ENCODE data around the gene MMP1. TPM values are rescaled to one million over a fixed set of nuclear protein-coding genes. Genes with fewer than 3 reads are reported as not detected.

The MMP1 gene
- total and polyA plus RNA-seq, 4 donors: 0.06 to 0.09 TPM; not detected in 2

DNA sequence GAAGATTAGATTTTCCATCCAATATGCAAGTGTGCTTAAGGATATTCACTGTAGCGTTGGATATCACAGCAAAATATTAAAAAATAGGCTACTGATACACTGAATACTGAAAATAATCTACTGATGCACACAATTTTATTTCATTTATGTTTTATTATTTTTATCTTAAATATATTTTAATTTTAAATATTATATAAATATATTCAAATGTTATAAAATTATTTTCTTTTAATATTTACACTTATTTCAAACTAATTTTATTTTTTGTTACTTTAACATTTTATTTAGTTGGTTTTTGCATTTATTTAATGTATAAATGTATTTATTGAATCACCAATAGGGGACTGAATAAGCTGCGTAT is 33.1 kb upstream of the MMP1 start:
- no peaks in the 10 kb centered on the region for H3K4me1 ChIP-seq (ENCODE audit: control insufficient read depth in 4 of 4, insufficient read depth in 4 of 4, low read length in 3 of 4)
- H3K36me3 ChIP-seq (ENCODE audit: control insufficient read depth in 4 of 4, insufficient read depth in 3 of 4, low read depth in 1 of 4, low read length in 3 of 4): no peaks in the 10 kb centered on the region
- H3K27me3 ChIP-seq (ENCODE audit: control insufficient read depth in 4 of 4, insufficient read depth in 4 of 4, low read length in 3 of 4): peaks cover 0 to 6% (median 0%) of the 10 kb centered on the region in 4 donors
- 57% methylated on average over 2 of the region's 2 CpGs for WGBS
- no peak for DNase-seq (ENCODE audit: low spot score)
- H3K27ac ChIP-seq (ENCODE audit: low read depth in 1 of 2, low read length in 2 of 2): no peak overlapping the region
- H3K9ac ChIP-seq (ENCODE audit: low read depth in 1 of 2, low read length in 2 of 2): no peak overlapping the region
- TF ChIP-seq JUND (IDR thresholded peaks at IDR 0.05) (no peak), NR2F2 (IDR thresholded peaks at IDR 0.05) (no peak), RAD21 (IDR thresholded peaks at IDR 0.05) (no peak), HNF4A (conservative IDR thresholded peaks at IDR 0.05) (no peak), TAF1 (conservative IDR thresholded peaks at IDR 0.05) (no peak), EGR1 (IDR thresholded peaks at IDR 0.05; ENCODE audit: low read depth in 2 of 2) (no peak), FOXA1 (IDR thresholded peaks at IDR 0.05) (no peak), FOXA2 (IDR thresholded peaks at IDR 0.05) (no peak), HNF4G (IDR thresholded peaks at IDR 0.05) (no peak), YY1 (IDR thresholded peaks at IDR 0.05) (no peak), SP1 (IDR thresholded peaks at IDR 0.05) (no peak), GABPA (IDR thresholded peaks at IDR 0.05 in 1 of 2, conservative IDR thresholded peaks at IDR 0.05 in 1 of 2) (no peak)
- TF ChIP-seq, protein P1, sequence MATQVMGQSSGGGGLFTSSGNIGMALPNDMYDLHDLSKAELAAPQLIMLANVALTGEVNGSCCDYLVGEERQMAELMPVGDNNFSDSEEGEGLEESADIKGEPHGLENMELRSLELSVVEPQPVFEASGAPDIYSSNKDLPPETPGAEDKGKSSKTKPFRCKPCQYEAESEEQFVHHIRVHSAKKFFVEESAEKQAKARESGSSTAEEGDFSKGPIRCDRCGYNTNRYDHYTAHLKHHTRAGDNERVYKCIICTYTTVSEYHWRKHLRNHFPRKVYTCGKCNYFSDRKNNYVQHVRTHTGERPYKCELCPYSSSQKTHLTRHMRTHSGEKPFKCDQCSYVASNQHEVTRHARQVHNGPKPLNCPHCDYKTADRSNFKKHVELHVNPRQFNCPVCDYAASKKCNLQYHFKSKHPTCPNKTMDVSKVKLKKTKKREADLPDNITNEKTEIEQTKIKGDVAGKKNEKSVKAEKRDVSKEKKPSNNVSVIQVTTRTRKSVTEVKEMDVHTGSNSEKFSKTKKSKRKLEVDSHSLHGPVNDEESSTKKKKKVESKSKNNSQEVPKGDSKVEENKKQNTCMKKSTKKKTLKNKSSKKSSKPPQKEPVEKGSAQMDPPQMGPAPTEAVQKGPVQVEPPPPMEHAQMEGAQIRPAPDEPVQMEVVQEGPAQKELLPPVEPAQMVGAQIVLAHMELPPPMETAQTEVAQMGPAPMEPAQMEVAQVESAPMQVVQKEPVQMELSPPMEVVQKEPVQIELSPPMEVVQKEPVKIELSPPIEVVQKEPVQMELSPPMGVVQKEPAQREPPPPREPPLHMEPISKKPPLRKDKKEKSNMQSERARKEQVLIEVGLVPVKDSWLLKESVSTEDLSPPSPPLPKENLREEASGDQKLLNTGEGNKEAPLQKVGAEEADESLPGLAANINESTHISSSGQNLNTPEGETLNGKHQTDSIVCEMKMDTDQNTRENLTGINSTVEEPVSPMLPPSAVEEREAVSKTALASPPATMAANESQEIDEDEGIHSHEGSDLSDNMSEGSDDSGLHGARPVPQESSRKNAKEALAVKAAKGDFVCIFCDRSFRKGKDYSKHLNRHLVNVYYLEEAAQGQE (IDR thresholded peaks at IDR 0.05): no peak
- TF ChIP-seq, protein P2, sequence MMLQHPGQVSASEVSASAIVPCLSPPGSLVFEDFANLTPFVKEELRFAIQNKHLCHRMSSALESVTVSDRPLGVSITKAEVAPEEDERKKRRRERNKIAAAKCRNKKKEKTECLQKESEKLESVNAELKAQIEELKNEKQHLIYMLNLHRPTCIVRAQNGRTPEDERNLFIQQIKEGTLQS (IDR thresholded peaks at IDR 0.05): no peak
- TF ChIP-seq, protein P3, sequence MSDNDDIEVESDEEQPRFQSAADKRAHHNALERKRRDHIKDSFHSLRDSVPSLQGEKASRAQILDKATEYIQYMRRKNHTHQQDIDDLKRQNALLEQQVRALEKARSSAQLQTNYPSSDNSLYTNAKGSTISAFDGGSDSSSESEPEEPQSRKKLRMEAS (IDR thresholded peaks at IDR 0.05): no peak
- TF ChIP-seq, protein P4, sequence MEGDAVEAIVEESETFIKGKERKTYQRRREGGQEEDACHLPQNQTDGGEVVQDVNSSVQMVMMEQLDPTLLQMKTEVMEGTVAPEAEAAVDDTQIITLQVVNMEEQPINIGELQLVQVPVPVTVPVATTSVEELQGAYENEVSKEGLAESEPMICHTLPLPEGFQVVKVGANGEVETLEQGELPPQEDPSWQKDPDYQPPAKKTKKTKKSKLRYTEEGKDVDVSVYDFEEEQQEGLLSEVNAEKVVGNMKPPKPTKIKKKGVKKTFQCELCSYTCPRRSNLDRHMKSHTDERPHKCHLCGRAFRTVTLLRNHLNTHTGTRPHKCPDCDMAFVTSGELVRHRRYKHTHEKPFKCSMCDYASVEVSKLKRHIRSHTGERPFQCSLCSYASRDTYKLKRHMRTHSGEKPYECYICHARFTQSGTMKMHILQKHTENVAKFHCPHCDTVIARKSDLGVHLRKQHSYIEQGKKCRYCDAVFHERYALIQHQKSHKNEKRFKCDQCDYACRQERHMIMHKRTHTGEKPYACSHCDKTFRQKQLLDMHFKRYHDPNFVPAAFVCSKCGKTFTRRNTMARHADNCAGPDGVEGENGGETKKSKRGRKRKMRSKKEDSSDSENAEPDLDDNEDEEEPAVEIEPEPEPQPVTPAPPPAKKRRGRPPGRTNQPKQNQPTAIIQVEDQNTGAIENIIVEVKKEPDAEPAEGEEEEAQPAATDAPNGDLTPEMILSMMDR (IDR thresholded peaks at IDR 0.05; ENCODE audit: low read depth, low read length, missing input control): no peak
- H3K9me3 ChIP-seq (ENCODE audit: control insufficient read depth in 4 of 4, low read length in 3 of 4): no peaks in the 10 kb centered on the region
- no peak overlapping the region for H3K4me3 ChIP-seq (ENCODE audit: low read depth in 1 of 3, low read length in 3 of 3)

DNA sequence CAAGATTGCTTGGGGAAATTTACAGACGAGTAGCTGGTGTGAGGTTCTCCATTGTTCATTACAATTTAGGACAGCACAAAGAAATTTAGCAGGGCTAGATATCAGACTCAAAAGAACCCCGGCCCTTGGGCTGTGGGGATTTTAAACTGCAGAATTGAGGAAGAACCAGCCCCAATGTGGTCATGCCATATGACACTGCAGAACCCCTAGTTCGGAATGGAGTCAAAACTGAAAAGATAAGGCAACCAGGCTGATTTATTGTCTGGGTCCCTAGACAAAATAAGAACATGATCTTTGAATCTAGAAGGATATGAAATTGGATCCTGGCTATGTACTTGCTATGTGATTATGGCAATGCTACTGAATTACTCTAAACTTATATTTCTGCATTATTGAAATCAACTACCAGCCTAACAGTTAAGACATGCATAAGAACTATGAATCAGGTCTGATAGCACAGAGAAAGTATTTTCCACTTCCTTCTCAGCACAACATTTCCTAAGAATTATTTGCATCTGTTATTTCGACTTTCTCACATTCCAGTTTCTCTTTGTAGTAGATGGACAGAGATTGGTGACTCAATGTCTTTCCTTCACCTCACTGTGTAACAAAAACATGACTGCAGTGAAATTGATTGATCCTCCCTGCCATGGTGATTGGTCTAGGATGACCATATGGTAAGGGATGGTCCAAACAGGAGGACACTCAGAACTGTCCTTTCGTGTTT is 32.2 kb upstream of the MMP1 start:
- no peaks in the 10 kb centered on the region for H3K4me1 ChIP-seq (ENCODE audit: control insufficient read depth in 4 of 4, insufficient read depth in 4 of 4, low read length in 3 of 4)
- no peak overlapping the region for H3K4me3 ChIP-seq (ENCODE audit: low read depth in 1 of 3, low read length in 3 of 3)
- H3K27ac ChIP-seq (ENCODE audit: low read depth in 1 of 2, low read length in 2 of 2): no peak overlapping the region
- no peak for DNase-seq (ENCODE audit: low spot score)
- WGBS: 69% methylated on average over 5 of the region's 5 CpGs
- H3K27me3 ChIP-seq (ENCODE audit: control insufficient read depth in 4 of 4, insufficient read depth in 4 of 4, low read length in 3 of 4): peaks cover 0 to 6% (median 0%) of the 10 kb centered on the region in 4 donors
- no peaks in the 10 kb centered on the region for H3K9me3 ChIP-seq (ENCODE audit: control insufficient read depth in 4 of 4, low read length in 3 of 4)
- TF ChIP-seq TAF1 (conservative IDR thresholded peaks at IDR 0.05) (no peak), HNF4G (IDR thresholded peaks at IDR 0.05) (no peak), EGR1 (IDR thresholded peaks at IDR 0.05; ENCODE audit: low read depth in 2 of 2) (no peak), FOXA2 (IDR thresholded peaks at IDR 0.05) (no peak), YY1 (IDR thresholded peaks at IDR 0.05) (no peak), NR2F2 (IDR thresholded peaks at IDR 0.05) (no peak), SP1 (IDR thresholded peaks at IDR 0.05) (no peak), FOXA1 (IDR thresholded peaks at IDR 0.05) (no peak), JUND (IDR thresholded peaks at IDR 0.05) (no peak)
- TF ChIP-seq, protein P4 (IDR thresholded peaks at IDR 0.05; ENCODE audit: low read depth, low read length, missing input control): no peak
- TF ChIP-seq, protein P1 (IDR thresholded peaks at IDR 0.05): no peak
- TF ChIP-seq, protein P3 (IDR thresholded peaks at IDR 0.05): no peak
- H3K36me3 ChIP-seq (ENCODE audit: control insufficient read depth in 4 of 4, insufficient read depth in 3 of 4, low read depth in 1 of 4, low read length in 3 of 4): no peaks in the 10 kb centered on the region
- H3K9ac ChIP-seq (ENCODE audit: low read depth in 1 of 2, low read length in 2 of 2): no peak overlapping the region
